Thyroid gland (tissue), 4 donors: ENCODE measurements around the gene CDK9. TPM values are rescaled to one million over a fixed set of nuclear protein-coding genes. Genes with fewer than 3 reads are reported as not detected.

Source experiments
- DNase-seq, 2 donors: peaks; one replicate each; pipeline ENCODE4 v3.0.0-alpha.2; 2019
- H3K27ac ChIP-seq, 3 donors: fragments of 200-600 bp; sonication (generic); 1 replicate in 2 of 3; 2 replicates in 1 of 3; pipeline ENCODE4 v1.5.1; 2016 to 2019; ENCODE audit warnings: mild to moderate bottlenecking in 1 of 3, moderate library complexity in 1 of 3
- H3K27me3 ChIP-seq: fragments of 200-600 bp; sonication (generic); one replicate; pipeline ENCODE4 v1.5.1; 2019
- H3K36me3 ChIP-seq, 2 donors: fragments of 200-600 bp; sonication (generic); one replicate each; pipeline ENCODE4 v1.5.1; 2016 to 2019
- H3K4me1 ChIP-seq, 2 donors: fragments of 200-600 bp; sonication (generic); one replicate each; pipeline ENCODE4 v1.5.1; 2017 to 2019
- H3K4me3 ChIP-seq, 3 donors: fragments of 200-600 bp; sonication (generic); replicated peaks in 1 of 3; 1 replicate in 2 of 3; 2 replicates in 1 of 3; pipeline ENCODE4 v1.5.1; 2016; ENCODE audit warnings: mild to moderate bottlenecking in 1 of 3
- H3K9me3 ChIP-seq: fragments of 200-600 bp; sonication (generic); one replicate; pipeline ENCODE4 v1.5.1; 2017
- CTCF ChIP-seq, 6 experiments: fragments of 200-600 bp in 3 of 6; fragments of 450-650 bp in 3 of 6; sonication (generic) in 3 of 6; IDR thresholded peaks; one replicate each; pipeline ENCODE4 v1.5.1; 2016 to 2019; ENCODE audit warnings: antibody characterized with exemption in 6 of 6, mild to moderate bottlenecking in 2 of 6, inconsistent platforms in 1 of 6, moderate library complexity in 1 of 6
- POLR2A ChIP-seq, 2 donors: fragments of 450-650 bp; IDR thresholded peaks; one replicate each; pipeline ENCODE4 v1.6.1; 2017; ENCODE audit warnings: antibody characterized with exemption in 2 of 2, mild to moderate bottlenecking in 2 of 2, moderate library complexity in 1 of 2
- WGBS, 2 donors: methylation state at CpG; one replicate each; pipeline ENCODE4 v1.1.5; 2017; 5-methylcytosine and 5-hydroxymethylcytosine counted together
- intact Hi-C: fragments of 100-400 bp; cut with DNase I; formaldehyde crosslinking; loops from one replicate; pipeline ENCODE4 v1.15.1; 2023
- total RNA-seq, 4 donors: library from RNA; depleted of rRNA; stranded (reverse); fragments of >200 nt; gene quantifications; one replicate each; pipeline ENCODE4 v1.2.3, GENCODE V29; 2016

Gene CDK9
- total RNA-seq, 4 donors from 2014 or later = 47.5 to 85.2 (median 78.3) TPM

- H3K27ac ChIP-seq = no peak overlapping the region
- DNase-seq = no peak
- intact Hi-C loops = no loop called here
- peaks cover 0 to 5% of the 10 kb centered on the region in 2 donors for H3K4me1 ChIP-seq
- H3K4me3 ChIP-seq = no peak overlapping the region
- TF ChIP-seq POLR2A (IDR thresholded peaks at IDR 0.05) (no peak), CTCF (IDR thresholded peaks at IDR 0.05) (no peak)
- H3K27me3 ChIP-seq = no peaks in the 10 kb centered on the region
- 66 to 68% methylated on average over 15 of the region's 15 CpGs for WGBS, 2 donors
- no peaks in the 10 kb centered on the region for H3K9me3 ChIP-seq
- no peaks in the 10 kb centered on the region for H3K36me3 ChIP-seq
Observed at GRCh38 chr9:127776195-127776923, 9.5 kb upstream of the CDK9 start.

- no peak overlapping the region for H3K4me3 ChIP-seq
- WGBS, 2 donors = 65 to 67% methylated on average over 5 of the region's 5 CpGs
- intact Hi-C loops = no loop called here
Observed at GRCh38 chr9:127776924-127777289, 8.9 kb upstream of the CDK9 start.

GRCh38 chr9:127777368-127777980, 8.4 kb upstream of the CDK9 start:
- H3K27me3 ChIP-seq = no peaks in the 10 kb centered on the region
- no peaks in the 10 kb centered on the region for H3K9me3 ChIP-seq
- H3K27ac ChIP-seq = no peak overlapping the region
- intact Hi-C loops = no loop called here
- no peak overlapping the region for H3K4me3 ChIP-seq
- 79 to 88% methylated on average over 17 of the region's 18 CpGs for WGBS, 2 donors
- H3K36me3 ChIP-seq = no peaks in the 10 kb centered on the region
- H3K4me1 ChIP-seq = peaks cover 0 to 5% of the 10 kb centered on the region in 2 donors
- DNase-seq = no peak
- TF ChIP-seq POLR2A (IDR thresholded peaks at IDR 0.05) = no peak
- no peak for TF ChIP-seq CTCF (IDR thresholded peaks at IDR 0.05)

More at GRCh38 chr9:127776924-127777289, 8.9 kb upstream of the CDK9 start:
- no peak for DNase-seq
- Histone ChIP-seq H3K27ac (no peak overlapping the region), H3K4me1 (peaks cover 0 to 5% of the 10 kb centered on the region in 2 donors), H3K27me3 (no peaks in the 10 kb centered on the region), H3K9me3 (no peaks in the 10 kb centered on the region), H3K36me3 (no peaks in the 10 kb centered on the region)
- TF ChIP-seq CTCF (IDR thresholded peaks at IDR 0.05) = no peak
- TF ChIP-seq POLR2A (IDR thresholded peaks at IDR 0.05) = no peak

- intact Hi-C loops = no loop called here
- Histone ChIP-seq H3K4me3 (no peak within 1 kb of the TSS), H3K27ac (peak within 1 kb of the TSS in 2 of 3 donors; percentile 28 to 36), H3K4me1 (peaks cover 0 to 15% of the 10 kb centered on the region in 2 donors), H3K9me3 (no peaks in the 10 kb centered on the region), H3K36me3 (no peaks in the 10 kb centered on the region), H3K27me3 (no peaks in the 10 kb centered on the region)
- no peak for TF ChIP-seq POLR2A (IDR thresholded peaks at IDR 0.05)
- TF ChIP-seq CTCF (IDR thresholded peaks at IDR 0.05) = no peak
- DNase-seq = no peak
- WGBS, 2 donors = 48 to 59% methylated on average over 10 to 12 of the region's 13 CpGs
Observed at GRCh38 chr9:127778280-127779135, 7.3 kb upstream of the CDK9 start, which contains the start of gene SH2D3C. Gene SH2D3C, minus strand, starts transcription at chr9:127778666. Its CDS starts 39 bp downstream, at chr9:127778627.
